HCT116 (cell line): ENCODE data around the gene RCAN3. TPM values are rescaled to one million over a fixed set of nuclear protein-coding genes. Genes with fewer than 3 reads are reported as not detected.

ENCODE experiments used
- ATAC-seq: fragments of 200-7000 bp; cut with Tn5 transposase; 2 replicates; pipeline ENCODE4 v1.9.1; 2020; ENCODE audit warnings: mild to moderate bottlenecking, moderate library complexity
- BruUV-seq: library from RNA; stranded (reverse); fragments of 400-500 nt; replicated peaks from 2 replicates; lab custom pipeline; 2021; lab: Mats Ljungman, UMichigan
- CTCF ChIA-PET: fragments of 300-600 bp; sonication (Branson Sonifier 250); formaldehyde crosslinking; loops from one replicate; lab custom pipeline; 2021; ENCODE audit warnings: antibody characterized with exemption; lab: Charles Lee
- POLR2A ChIA-PET: fragments of 300-600, 350-600 bp; sonication (Branson Sonifier 250); formaldehyde crosslinking; loops from one replicate; lab custom pipeline; 2021; ENCODE audit warnings: antibody characterized with exemption; lab: Charles Lee
- RAD21 ChIA-PET, 2 experiments: fragments of 300-600 bp; sonication (Branson Sonifier 250); formaldehyde crosslinking; loops; one replicate each; lab custom pipeline; 2023; ENCODE audit warnings: low total read pairs in 2 of 2; ENCODE audit not compliant: uncharacterized antibody in 2 of 2, unreplicated experiment in 2 of 2, low non-redundant PET in 1 of 2; lab: Charles Lee
- DNase-seq: peaks from one replicate; pipeline ENCODE4 v3.0.0-alpha.2; 2010; ENCODE audit warnings: low read depth, low spot score
- H2AFZ ChIP-seq: fragments of 200-600 bp; shearing (Covaris generic), sonication (generic); 2 replicates; pipeline ENCODE4 v1.6.1; 2017; ENCODE audit warnings: low read depth, mixed run types, mixed read lengths, antibody characterized with exemption, low read length; ENCODE audit not compliant: poor library complexity, severe bottlenecking
- H3K27ac ChIP-seq: 2 replicates; pipeline ENCODE4 v1.5.1; 2012; ENCODE audit warnings: low read depth, low read length
- H3K27me3 ChIP-seq: fragments of 200-600 bp; sonication (generic); 2 replicates; pipeline ENCODE4 v1.6.1; 2016; ENCODE audit warnings: mixed run types, low read length, mixed read lengths; ENCODE audit not compliant: insufficient read depth
- H3K36me3 ChIP-seq, 2 experiments: fragments of 200-500 bp in 1 of 2; fragments of 200-600 bp in 1 of 2; sonication (Bioruptor generic) in 1 of 2; sonication (generic) in 1 of 2; 2 replicates each; pipeline versions ENCODE4 v1.5.1 to v1.6.1; 2014 to 2016; ENCODE audit warnings: low read length in 2 of 2, inconsistent platforms in 1 of 2, mixed read lengths in 1 of 2, mixed run types in 1 of 2; ENCODE audit not compliant: insufficient read depth in 2 of 2, control insufficient read depth in 1 of 2
- H3K4me1 ChIP-seq, 2 experiments: fragments of 200-600 bp in 1 of 2; sonication (generic) in 1 of 2; 2 replicates each; pipeline versions ENCODE4 v1.5.1 to v1.6.1; 2012 to 2017; ENCODE audit warnings: low read length in 2 of 2, inconsistent platforms in 1 of 2, mild to moderate bottlenecking in 1 of 2, mixed read lengths in 1 of 2, mixed run types in 1 of 2, moderate library complexity in 1 of 2; ENCODE audit not compliant: insufficient read depth in 2 of 2, control insufficient read depth in 1 of 2
- H3K4me2 ChIP-seq: fragments of 200-600 bp; sonication (generic); 2 replicates; pipeline ENCODE4 v1.6.1; 2017; ENCODE audit warnings: mixed run types, low read length, mixed read lengths
- H3K4me3 ChIP-seq, 2 experiments: fragments of 200-600 bp in 1 of 2; sonication (generic) in 1 of 2; replicated peaks in 1 of 2; 2 replicates each; pipeline ENCODE4 v1.5.1; 2011 to 2016; ENCODE audit warnings: low read length in 2 of 2, control low read depth in 1 of 2, low read depth in 1 of 2, mild to moderate bottlenecking in 1 of 2, mixed read lengths in 1 of 2, mixed run types in 1 of 2
- H3K79me2 ChIP-seq: fragments of 200-600 bp; sonication (generic); 2 replicates; pipeline ENCODE4 v1.6.1; 2017; ENCODE audit warnings: mild to moderate bottlenecking, mixed run types, low read length, moderate library complexity, mixed read lengths; ENCODE audit not compliant: insufficient read depth
- H3K9ac ChIP-seq: fragments of 200-600 bp; sonication (generic); 2 replicates; pipeline ENCODE4 v1.6.1; 2016; ENCODE audit warnings: low read length, mixed read lengths
- H3K9me2 ChIP-seq: fragments of 200-600 bp; sonication (generic), shearing (Covaris generic); 2 replicates; pipeline ENCODE4 v1.6.1; 2017; ENCODE audit warnings: mixed run types, mild to moderate bottlenecking, moderate library complexity; ENCODE audit not compliant: insufficient read depth
- H3K9me3 ChIP-seq, 2 experiments: fragments of 200-500 bp in 1 of 2; fragments of 200-600 bp in 1 of 2; sonication (Bioruptor generic) in 1 of 2; sonication (generic) in 1 of 2; 2 replicates each; pipeline ENCODE4 v1.6.1; 2014 to 2017; ENCODE audit warnings: low read length in 2 of 2, mixed read lengths in 2 of 2, inconsistent platforms in 1 of 2, low read depth in 1 of 2, mild to moderate bottlenecking in 1 of 2, mixed run types in 1 of 2, moderate library complexity in 1 of 2; ENCODE audit not compliant: control insufficient read depth in 1 of 2, insufficient read depth in 1 of 2
- H4K20me1 ChIP-seq: fragments of 200-600 bp; sonication (generic), shearing (Covaris generic); 2 replicates; pipeline ENCODE4 v1.6.1; 2017; ENCODE audit warnings: mixed run types, mild to moderate bottlenecking, moderate library complexity; ENCODE audit not compliant: insufficient read depth
- ATF3 ChIP-seq: IDR thresholded peaks from 2 replicates; pipeline ENCODE4 v1.6.1; 2012
- EGR1 ChIP-seq: IDR thresholded peaks from 2 replicates; pipeline ENCODE4 v1.6.1; 2012; ENCODE audit warnings: low read depth
- EZH2 ChIP-seq: fragments of 200-600 bp; sonication (generic); IDR thresholded peaks from 2 replicates; pipeline ENCODE4 v1.6.1; 2017; ENCODE audit warnings: antibody characterized with exemption, mixed run types
- FOSL1 ChIP-seq: IDR thresholded peaks from 2 replicates; pipeline ENCODE4 v1.6.1; 2012; ENCODE audit warnings: low read depth
- JUND ChIP-seq: IDR thresholded peaks from 2 replicates; pipeline ENCODE4 v1.6.1; 2012
- RAD21 ChIP-seq: IDR thresholded peaks from 2 replicates; pipeline ENCODE4 v1.6.1; 2012; ENCODE audit warnings: low read depth, mild to moderate bottlenecking
- REST ChIP-seq: IDR thresholded peaks from 2 replicates; pipeline ENCODE4 v1.6.1; 2012; ENCODE audit warnings: low read depth
- ZFX ChIP-seq: fragments of 450-650 bp; IDR thresholded peaks from 2 replicates; pipeline ENCODE4 v1.6.1; 2017
- intact Hi-C: fragments of 100-400 bp; cut with micrococcal nuclease; formaldehyde crosslinking; loops from 2 replicates; pipeline ENCODE4 v1.10.0; 2022
- total RNA-seq: library from RNA; stranded (reverse); gene quantifications from one replicate; pipeline ENCODE4 v1.2.1, GENCODE V29; 2021; ENCODE audit not compliant: unreplicated experiment

Gene RCAN3
- total RNA-seq, 1 experiment from 2014 or later: 13.3 TPM

- ChIA-PET CTCF (no interaction called here), RAD21 (no interaction called here), POLR2A (no interaction called here)
- no peak overlapping the region for H3K4me3 ChIP-seq
- H3K4me1 ChIP-seq: no peaks in the 10 kb centered on the region
- H3K9ac ChIP-seq: no peak overlapping the region
- H3K9me3 ChIP-seq: peaks cover 0 to 3% of the 10 kb centered on the region in 2 experiments; a peak in 1 of 4 replicates
- BruUV-seq: no TSS peak
- H3K9me2 ChIP-seq: no peaks in the 10 kb centered on the region
- DNase-seq (no peak), ATAC-seq (no peak)
- no peak overlapping the region for H3K4me2 ChIP-seq
- no peaks in the 10 kb centered on the region for H4K20me1 ChIP-seq
- intact Hi-C loops: no loop called here
- H3K27ac ChIP-seq: no peak overlapping the region
- TF ChIP-seq REST (no peak), ZFX (no peak), EGR1 (no peak), JUND (no peak), EZH2 (no peak), RAD21 (no peak), FOSL1 (no peak), ATF3 (no peak)
- no peaks in the 10 kb centered on the region for H3K36me3 ChIP-seq
- H2AFZ ChIP-seq: no peak overlapping the region
- no peaks in the 10 kb centered on the region for H3K79me2 ChIP-seq
- H3K27me3 ChIP-seq: no peaks in the 10 kb centered on the region
Observed at GRCh38 chr1:24493785-24494184, 8.9 kb upstream of the RCAN3 start.
